GM20431 (cell line): ENCODE results near the gene LYPLA2.

Experiments
- in situ Hi-C: fragments of 300-500 bp; cut with MseI, MboI; formaldehyde crosslinking; loops from one replicate; pipeline ENCODE4 v1.15.0; 2020; ENCODE audit warnings: low sequenced_read_pairs; ENCODE audit not compliant: unreplicated experiment

Gene LYPLA2

GRCh38 chr1:23790696-23791515, at the start of gene LYPLA2:
Gene LYPLA2, plus strand, starts transcription at chr1:23791145. Its CDS starts 1,538 bp downstream, at chr1:23792683.
- in situ Hi-C loops: no loop called here

GRCh38 chr1:23741609-23742008, 49.3 kb upstream of the LYPLA2 start:
- in situ Hi-C loops: no loop called here

GRCh38 chr1:23742670-23743286, 48.2 kb upstream of the LYPLA2 start:
- in situ Hi-C loops: no loop called here

GRCh38 chr1:23743287-23744152, 47.4 kb upstream of the LYPLA2 start, which contains the start of gene ELOA:
Gene ELOA, plus strand, starts transcription at chr1:23743471. Its CDS starts 33 bp downstream, at chr1:23743504.
- in situ Hi-C loops: no loop called here

GRCh38 chr1:23745515-23745914, 45.4 kb upstream of the LYPLA2 start:
- in situ Hi-C loops: no loop called here

GRCh38 chr1:23748016-23748415, 42.9 kb upstream of the LYPLA2 start:
- in situ Hi-C loops: no loop called here

- in situ Hi-C loops: loop anchor here (10.0 kb wide), 1 partner anchor 56 kb away; the partner anchor contains the start of gene RPL11
Measured at GRCh38 chr1:23751050-23751814, 39.7 kb upstream of the LYPLA2 start.

GRCh38 chr1:23751815-23752200, 39.1 kb upstream of the LYPLA2 start:
- in situ Hi-C loops: loop anchor here (10.0 kb wide), 1 partner anchor 57 kb away; the partner anchor contains the start of gene RPL11

- in situ Hi-C loops: loop anchor here (10.0 kb wide), 1 partner anchor 58 kb away; the partner anchor contains the start of gene RPL11
Measured at GRCh38 chr1:23752909-23753308, 38.0 kb upstream of the LYPLA2 start.

- in situ Hi-C loops: loop anchor here (10.0 kb wide), 1 partner anchor 62 kb away; the partner anchor contains the start of gene RPL11
Measured at GRCh38 chr1:23756676-23757075, 34.3 kb upstream of the LYPLA2 start.

- in situ Hi-C loops: loop anchor here (10.0 kb wide), 1 partner anchor 63 kb away; the partner anchor contains the start of gene RPL11
Measured at GRCh38 chr1:23757812-23758211, 33.1 kb upstream of the LYPLA2 start.

GRCh38 chr1:23759277-23759676, 31.7 kb upstream of the LYPLA2 start:
- in situ Hi-C loops: loop anchor here (10.0 kb wide), 1 partner anchor 64 kb away; the partner anchor contains the start of gene RPL11

GRCh38 chr1:23763041-23763577, 27.8 kb upstream of the LYPLA2 start:
- in situ Hi-C loops: no loop called here

- in situ Hi-C loops: no loop called here
Measured at GRCh38 chr1:23768733-23769132, 22.2 kb upstream of the LYPLA2 start.

GRCh38 chr1:23772049-23772853, 18.7 kb upstream of the LYPLA2 start:
- in situ Hi-C loops: no loop called here

- in situ Hi-C loops: no loop called here
Measured at GRCh38 chr1:23772854-23773242, 18.1 kb upstream of the LYPLA2 start.

- in situ Hi-C loops: no loop called here
Measured at GRCh38 chr1:23774174-23774880, 16.6 kb upstream of the LYPLA2 start.

GRCh38 chr1:23776217-23776616, 14.7 kb upstream of the LYPLA2 start:
- in situ Hi-C loops: no loop called here
